Smooth muscle cell (in vitro differentiated cells): ENCODE data around the gene ABCF3. TPM values are rescaled to one million over a fixed set of nuclear protein-coding genes. Genes with fewer than 3 reads are reported as not detected.
A peak's percentile ranks its signal among the peaks of the same experiment; 100 is the strongest.

Experiments used
- DNase-seq: peaks from one replicate; lab custom pipeline; 2025; ENCODE audit not compliant: unreplicated experiment; lab: John Stamatoyannopoulos, UW
- H2AFZ ChIP-seq: fragments of 200-600 bp; sonication (generic); 2 replicates; pipeline ENCODE4 v1.6.0; 2016; ENCODE audit warnings: antibody characterized with exemption, low read depth, mild to moderate bottlenecking
- H3F3A ChIP-seq: fragments of 200-600 bp; sonication (generic); 2 replicates; pipeline ENCODE4 v1.6.0; 2017; ENCODE audit warnings: antibody characterized with exemption, low read depth
- H3K27ac ChIP-seq: fragments of 200-600 bp; sonication (generic); 2 replicates; pipeline ENCODE4 v1.5.1; 2016; ENCODE audit warnings: low read depth, mild to moderate bottlenecking
- H3K27me3 ChIP-seq: fragments of 200-600 bp; sonication (generic); 2 replicates; pipeline ENCODE4 v1.6.1; 2016; ENCODE audit warnings: low read depth, mild to moderate bottlenecking
- H3K36me3 ChIP-seq: fragments of 200-600 bp; sonication (generic); 2 replicates; pipeline ENCODE4 v1.5.1; 2016; ENCODE audit warnings: low read depth
- H3K4me1 ChIP-seq: fragments of 200-600 bp; sonication (generic); 2 replicates; pipeline ENCODE4 v1.5.1; 2016; ENCODE audit warnings: low read depth
- H3K4me2 ChIP-seq: fragments of 200-600 bp; sonication (generic); 2 replicates; pipeline ENCODE4 v1.6.0; 2016; ENCODE audit warnings: mild to moderate bottlenecking
- H3K4me3 ChIP-seq: fragments of 200-600 bp; sonication (generic); 2 replicates; pipeline ENCODE4 v1.5.1; 2016; ENCODE audit warnings: mild to moderate bottlenecking
- H3K79me2 ChIP-seq: fragments of 200-600 bp; sonication (generic); 2 replicates; pipeline ENCODE4 v1.6.0; 2016; ENCODE audit warnings: low read depth, mild to moderate bottlenecking
- H3K9ac ChIP-seq: fragments of 200-600 bp; sonication (generic); 2 replicates; pipeline ENCODE4 v1.6.0; 2016; ENCODE audit warnings: low read depth
- H3K9me3 ChIP-seq: fragments of 200-600 bp; sonication (generic); replicated peaks from 2 replicates; pipeline ENCODE4 v1.5.1; 2016; ENCODE audit warnings: low read depth
- H4K20me1 ChIP-seq: fragments of 200-600 bp; sonication (generic); 2 replicates; pipeline ENCODE4 v1.6.0; 2016; ENCODE audit warnings: low read depth
- CTCF ChIP-seq: fragments of 200-600 bp; sonication (generic); IDR thresholded peaks from 2 replicates; pipeline ENCODE4 v1.5.1; 2017; ENCODE audit warnings: borderline replicate concordance, mild to moderate bottlenecking, antibody characterized with exemption; ENCODE audit not compliant: insufficient read depth, poor library complexity, severe bottlenecking
- WGBS: methylation state at CpG from one replicate; pipeline ENCODE4 v1.1.7; 2016; ENCODE audit warnings: low lambda C conversion rate; 5-methylcytosine and 5-hydroxymethylcytosine counted together
- polyA plus RNA-seq: library from polyadenylated mRNA; unstranded; fragments of >200 nt; fragmentation: Nextera tagmentation; extraction: Ambion mirVana; gene quantifications from 2 replicates; pipeline ENCODE4 v1.2.1, GENCODE V29; 2016
- total RNA-seq: library from RNA; depleted of rRNA; stranded (reverse); fragments of >200 nt; gene quantifications from 2 replicates; pipeline ENCODE4 v1.2.3, GENCODE V29; 2014

Gene ABCF3
- total and polyA plus RNA-seq, 2 experiments from 2014 or later: 34.6 to 46.3 TPM

DNA sequence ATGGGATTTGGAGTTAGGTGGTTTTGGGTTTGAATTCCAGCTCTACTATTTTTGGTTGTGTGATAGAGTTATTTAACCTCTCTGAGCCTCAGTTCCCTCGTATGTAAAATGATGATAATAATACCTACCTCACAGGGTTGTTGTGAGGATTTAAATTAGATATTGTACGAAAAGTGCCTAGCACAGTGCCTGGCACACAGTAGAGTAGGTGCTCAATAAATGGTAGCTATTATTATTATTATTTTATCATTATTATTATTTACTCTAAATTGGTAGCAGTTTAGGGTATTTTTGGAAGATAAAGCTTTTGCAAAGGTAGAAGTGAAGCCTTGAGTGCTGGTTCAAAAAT, 12.7 kb upstream of the ABCF3 start:
- H3K9me3 ChIP-seq: no peaks in the 10 kb centered on the region
- H3F3A ChIP-seq: peaks cover 53% of the 10 kb centered on the region
- no peak overlapping the region for H2AFZ ChIP-seq
- no peak overlapping the region for H3K4me2 ChIP-seq
- no peaks in the 10 kb centered on the region for H3K36me3 ChIP-seq
- no peak overlapping the region for H3K9ac ChIP-seq
- no peak for TF ChIP-seq CTCF
- H3K4me3 ChIP-seq: no peak overlapping the region
- peaks cover 23% of the 10 kb centered on the region for H3K79me2 ChIP-seq
- peaks cover 24% of the 10 kb centered on the region for H3K4me1 ChIP-seq
- peak overlapping the region; percentile 61 for H3K27ac ChIP-seq
- H4K20me1 ChIP-seq: peaks cover 26% of the 10 kb centered on the region
- 100% methylated on average over 2 of the region's 2 CpGs for WGBS
- H3K27me3 ChIP-seq: no peaks in the 10 kb centered on the region
- no peak for DNase-seq

GRCh38 chr3:184174284-184174645, 11.7 kb upstream of the ABCF3 start:
- 19% methylated on average over 4 of the region's 4 CpGs for WGBS
- H3K9me3 ChIP-seq: no peaks in the 10 kb centered on the region
- H3K27ac ChIP-seq: peak overlapping the region; percentile 61
- H4K20me1 ChIP-seq: peaks cover 33% of the 10 kb centered on the region
- H3K27me3 ChIP-seq: no peaks in the 10 kb centered on the region
- H3K4me2 ChIP-seq: no peak overlapping the region
- H3K4me3 ChIP-seq: no peak overlapping the region
- H3K79me2 ChIP-seq: peaks cover 33% of the 10 kb centered on the region
- TF ChIP-seq CTCF: no peak
- peak overlapping the region; percentile 13 for H3K9ac ChIP-seq
- H3F3A ChIP-seq: peaks cover 54% of the 10 kb centered on the region
- DNase-seq: no peak
- H2AFZ ChIP-seq: no peak overlapping the region
- peaks cover 24% of the 10 kb centered on the region for H3K4me1 ChIP-seq
- no peaks in the 10 kb centered on the region for H3K36me3 ChIP-seq

- H2AFZ ChIP-seq: no peak within 1 kb of the TSS
- H3K36me3 ChIP-seq: no peaks in the 10 kb centered on the region
- no peaks in the 10 kb centered on the region for H3K9me3 ChIP-seq
- H4K20me1 ChIP-seq: peaks cover 39% of the 10 kb centered on the region
- peak within 1 kb of the TSS; percentile 99 for H3K9ac ChIP-seq
- peak within 1 kb of the TSS; percentile 98 for H3K4me2 ChIP-seq
- peak; percentile 89 for DNase-seq
- H3K27me3 ChIP-seq: no peaks in the 10 kb centered on the region
- peak within 1 kb of the TSS; percentile 99 for H3K4me3 ChIP-seq
- H3K27ac ChIP-seq: peak within 1 kb of the TSS; percentile 94
- TF ChIP-seq CTCF: no peak
- 0% methylated on average over 44 of the region's 73 CpGs for WGBS
- peaks cover 39% of the 10 kb centered on the region for H3K79me2 ChIP-seq
- peaks cover 24% of the 10 kb centered on the region for H3K4me1 ChIP-seq
- peaks cover 55% of the 10 kb centered on the region for H3F3A ChIP-seq
These were observed 11.1 kb upstream of the ABCF3 start, which contains the start of gene AP2M1 for GRCh38 chr3:184174646-184175492. TSS of gene AP2M1 (plus strand) at chr3:184174855. CDS start at chr3:184176994, 2,139 bp downstream.
